ENCODE data around the gene UGT1A8.

UGT1A8 gene

GRCh38 chr2:233818639-233819621, 201.5 kb downstream of the UGT1A8 start:
- no peak for DNase-seq (ENCODE audit: low spot score)
- no peak for TF ChIP-seq CTCF (IDR thresholded peaks at IDR 0.05; ENCODE audit: extremely low read depth, missing control alignments)

- DNase-seq (ENCODE audit: low spot score) = no peak
- no peak for TF ChIP-seq CTCF (IDR thresholded peaks at IDR 0.05; ENCODE audit: extremely low read depth, missing control alignments)
Measured at GRCh38 chr2:233819884-233820773, 202.7 kb downstream of the UGT1A8 start.

- DNase-seq (ENCODE audit: low spot score) = no peak
- TF ChIP-seq CTCF (IDR thresholded peaks at IDR 0.05; ENCODE audit: extremely low read depth, missing control alignments) = no peak
Measured at GRCh38 chr2:233820774-233821105, 203.3 kb downstream of the UGT1A8 start.

- no peak for DNase-seq (ENCODE audit: low spot score)
- TF ChIP-seq CTCF (IDR thresholded peaks at IDR 0.05; ENCODE audit: extremely low read depth, missing control alignments) = no peak
Measured at GRCh38 chr2:233821196-233821595, 203.8 kb downstream of the UGT1A8 start.

GRCh38 chr2:233821709-233822100, 204.3 kb downstream of the UGT1A8 start:
- no peak for DNase-seq (ENCODE audit: low spot score)
- TF ChIP-seq CTCF (IDR thresholded peaks at IDR 0.05; ENCODE audit: extremely low read depth, missing control alignments) = no peak

GRCh38 chr2:233822101-233822771, 204.8 kb downstream of the UGT1A8 start:
- no peak for DNase-seq (ENCODE audit: low spot score)
- TF ChIP-seq CTCF (IDR thresholded peaks at IDR 0.05; ENCODE audit: extremely low read depth, missing control alignments) = no peak
